HUES48 (cell line): ENCODE results near the gene IRF2BP2.

Experiments used
- H3K27ac ChIP-seq: one replicate; pipeline ENCODE4 v1.7.0; 2013; ENCODE audit warnings: low read depth, low read length, inconsistent platforms
- H3K27me3 ChIP-seq: 2 replicates; pipeline ENCODE4 v1.6.1; 2013; ENCODE audit warnings: mild to moderate bottlenecking, low read length; ENCODE audit not compliant: control insufficient read depth, insufficient read depth
- H3K36me3 ChIP-seq: 2 replicates; pipeline ENCODE4 v1.6.1; 2013; ENCODE audit warnings: low read length; ENCODE audit not compliant: control insufficient read depth, insufficient read depth
- H3K4me1 ChIP-seq: 2 replicates; pipeline ENCODE4 v1.6.1; 2013; ENCODE audit warnings: mild to moderate bottlenecking, low read length; ENCODE audit not compliant: control insufficient read depth, insufficient read depth
- H3K4me3 ChIP-seq: 2 replicates; pipeline ENCODE4 v1.5.1; 2013; ENCODE audit warnings: mild to moderate bottlenecking, low read depth, low read length
- H3K9ac ChIP-seq: 2 replicates; pipeline ENCODE4 v1.6.1; 2013; ENCODE audit warnings: mild to moderate bottlenecking, low read depth, low read length, moderate library complexity
- H3K9me3 ChIP-seq: 2 replicates; pipeline ENCODE4 v1.6.1; 2013; ENCODE audit warnings: low read length; ENCODE audit not compliant: control insufficient read depth, insufficient read depth

The IRF2BP2 gene

DNA sequence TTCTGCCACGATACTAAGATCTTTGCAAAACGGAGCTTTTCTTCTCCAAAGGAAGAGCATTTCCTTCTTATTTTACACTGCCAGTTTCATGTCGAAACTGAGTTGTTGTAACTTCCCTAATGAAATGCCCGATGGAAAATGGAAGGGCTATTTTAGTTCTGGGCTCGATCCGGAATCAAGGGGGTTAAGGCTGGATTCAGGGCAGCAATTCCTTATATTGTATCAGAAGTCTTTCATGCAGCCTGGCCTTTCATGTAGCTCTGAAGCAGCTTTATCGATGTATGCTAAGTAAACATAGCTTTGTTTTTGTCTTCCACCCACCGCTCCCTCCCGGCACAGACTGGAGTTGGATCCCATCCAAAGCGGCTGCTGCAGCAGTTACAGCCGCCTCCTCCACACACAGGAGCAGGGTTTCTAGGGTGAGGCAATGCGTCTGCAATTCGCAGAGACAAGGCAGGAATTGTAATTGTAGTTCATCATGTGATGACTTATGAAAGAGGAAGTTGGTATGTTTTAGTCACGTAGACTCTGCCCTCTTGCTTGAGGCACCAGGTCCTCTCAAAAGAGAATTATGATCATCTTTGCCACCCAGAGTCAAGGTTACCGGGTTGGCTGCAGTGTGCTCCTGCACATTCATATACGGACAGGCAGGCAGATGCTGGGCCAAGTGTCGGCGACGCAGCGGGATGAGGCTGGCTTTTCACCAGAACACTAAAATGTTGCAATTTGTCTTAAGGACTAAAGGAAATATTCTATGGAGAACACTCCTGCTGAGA, 2.6 kb upstream of the IRF2BP2 start:
- no peak overlapping the region; the same call in 1 of the 2 replicates for H3K4me3 ChIP-seq
- H3K4me1 ChIP-seq = peaks cover 39% of the 10 kb centered on the region
- H3K36me3 ChIP-seq = peaks cover 5% of the 10 kb centered on the region
- peak overlapping the region; percentile 98 for H3K27ac ChIP-seq
- no peaks in the 10 kb centered on the region for H3K9me3 ChIP-seq
- H3K27me3 ChIP-seq = no peaks in the 10 kb centered on the region
- no peak overlapping the region for H3K9ac ChIP-seq

DNA sequence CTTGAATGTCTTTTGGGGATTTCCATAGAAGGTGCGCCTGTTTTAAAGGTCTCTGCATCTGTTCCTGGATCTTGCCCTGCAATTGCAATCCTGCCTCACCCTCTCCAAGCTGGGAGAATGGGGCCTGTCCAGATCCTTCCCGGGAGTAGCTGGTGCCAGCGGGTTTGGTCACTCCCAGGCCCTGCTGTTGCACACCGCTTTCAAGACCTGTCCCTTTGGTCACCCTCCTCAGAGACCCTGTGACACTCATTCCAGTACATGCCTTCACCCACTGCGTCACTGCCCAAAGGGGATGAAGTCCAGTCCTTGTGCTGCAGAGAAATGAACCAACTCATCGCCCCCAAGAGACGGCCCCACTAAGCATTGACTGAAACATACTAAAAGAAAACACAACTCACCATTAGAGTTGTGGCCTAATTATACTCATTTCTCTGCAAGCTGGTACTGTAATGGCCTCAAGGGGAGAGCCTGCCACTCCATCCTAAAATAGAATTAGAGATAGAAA, 1.9 kb upstream of the IRF2BP2 start:
- Histone ChIP-seq H3K9me3 (no peaks in the 10 kb centered on the region), H3K27me3 (no peaks in the 10 kb centered on the region), H3K27ac (peak overlapping the region; percentile 98), H3K9ac (peak overlapping the region; percentile 90), H3K4me3 (peak overlapping the region; percentile 94; the same call in 1 of the 2 replicates), H3K4me1 (peaks cover 39% of the 10 kb centered on the region), H3K36me3 (peaks cover 11% of the 10 kb centered on the region)

DNA sequence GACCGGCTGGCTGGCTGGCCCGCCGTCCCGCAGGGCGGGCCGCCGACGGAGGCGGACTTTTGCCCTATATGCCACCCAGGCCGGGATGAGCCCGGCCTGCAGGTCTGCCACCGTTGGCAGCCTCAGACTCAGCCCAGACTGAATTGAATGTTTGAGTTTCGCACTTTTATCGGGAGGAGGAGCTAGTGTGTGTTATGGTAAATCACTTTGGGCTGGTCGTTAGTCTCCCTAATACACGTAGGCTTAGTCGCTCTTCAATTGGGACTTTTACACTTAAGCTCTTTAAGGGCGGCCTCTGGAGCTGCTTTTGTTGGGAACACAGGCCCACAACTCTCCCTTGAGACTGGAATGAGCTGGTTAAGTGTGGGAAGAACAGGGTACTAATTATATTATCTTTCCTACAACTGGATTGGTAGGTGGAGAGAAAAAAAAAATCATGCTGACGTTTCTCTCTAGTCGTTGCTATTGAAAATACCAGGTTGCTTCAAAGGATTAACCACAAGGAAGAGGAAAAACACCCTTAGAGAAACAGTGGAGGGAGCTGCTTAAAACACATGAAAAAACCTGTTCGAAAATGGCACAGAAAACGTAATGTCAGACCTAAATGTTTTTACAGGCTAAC, 1.4 kb upstream of the IRF2BP2 start:
- Histone ChIP-seq H3K4me1 (peaks cover 38% of the 10 kb centered on the region), H3K36me3 (peaks cover 17% of the 10 kb centered on the region), H3K9ac (peak overlapping the region; percentile 90), H3K27ac (peak overlapping the region; percentile 98), H3K4me3 (peak overlapping the region; percentile 94), H3K27me3 (no peaks in the 10 kb centered on the region), H3K9me3 (no peaks in the 10 kb centered on the region)

DNA sequence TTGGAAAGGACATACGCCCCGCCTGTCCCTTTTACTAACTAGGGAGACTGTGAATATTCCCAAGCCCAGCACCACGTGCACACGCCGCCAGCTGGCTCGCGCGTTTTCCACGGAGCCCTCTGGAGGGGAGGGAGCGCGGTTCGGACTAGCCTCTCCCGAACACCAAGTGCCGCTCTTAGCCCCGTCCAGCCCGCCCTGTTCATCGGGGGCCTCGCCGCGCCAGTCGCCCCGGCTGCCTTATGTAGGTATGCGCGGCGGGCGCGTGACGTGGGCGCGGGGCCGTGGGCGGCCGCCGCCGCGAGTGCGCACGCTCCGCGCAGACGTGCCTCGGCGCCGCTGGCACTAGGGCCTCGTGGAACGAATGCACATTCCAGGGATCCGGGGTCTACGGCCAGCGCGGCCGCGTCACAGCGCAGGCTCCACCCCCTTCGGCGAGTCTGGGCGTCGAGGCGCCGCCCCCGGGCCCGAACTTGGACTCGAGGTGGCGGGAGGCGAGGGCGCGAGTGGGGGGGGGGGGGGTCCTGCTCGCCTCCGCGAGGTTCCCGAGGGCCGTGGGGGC, 767 bp upstream of the IRF2BP2 start:
- H3K27me3 ChIP-seq = no peaks in the 10 kb centered on the region
- peak overlapping the region; percentile 94 for H3K4me3 ChIP-seq
- H3K9me3 ChIP-seq = no peaks in the 10 kb centered on the region
- peaks cover 43% of the 10 kb centered on the region for H3K4me1 ChIP-seq
- H3K27ac ChIP-seq = peak overlapping the region; percentile 98
- H3K9ac ChIP-seq = peak overlapping the region; percentile 90
- peaks cover 23% of the 10 kb centered on the region for H3K36me3 ChIP-seq

DNA sequence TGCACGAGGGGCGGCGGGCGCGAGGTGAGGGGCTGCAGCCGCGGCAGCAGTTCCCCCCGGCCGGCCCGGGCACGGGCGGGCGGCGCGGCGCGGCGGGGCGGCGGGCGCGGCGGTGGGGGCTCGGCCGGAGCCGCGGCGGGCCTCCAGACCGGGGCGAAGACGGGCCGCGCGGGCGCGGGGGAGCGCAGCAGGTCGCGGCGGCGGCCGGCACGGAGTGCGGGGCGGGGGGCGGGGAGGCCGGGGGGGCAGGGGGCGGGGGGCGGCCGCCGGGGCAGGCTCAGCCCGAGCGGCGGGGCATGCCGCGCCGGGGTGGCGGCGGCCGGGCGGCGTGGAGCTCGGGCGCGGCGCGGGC, 311 bp downstream of the IRF2BP2 start:
- H3K4me1 ChIP-seq = peaks cover 54% of the 10 kb centered on the region
- peak overlapping the region; percentile 60; the same call in 1 of the 2 replicates for H3K9ac ChIP-seq

DNA sequence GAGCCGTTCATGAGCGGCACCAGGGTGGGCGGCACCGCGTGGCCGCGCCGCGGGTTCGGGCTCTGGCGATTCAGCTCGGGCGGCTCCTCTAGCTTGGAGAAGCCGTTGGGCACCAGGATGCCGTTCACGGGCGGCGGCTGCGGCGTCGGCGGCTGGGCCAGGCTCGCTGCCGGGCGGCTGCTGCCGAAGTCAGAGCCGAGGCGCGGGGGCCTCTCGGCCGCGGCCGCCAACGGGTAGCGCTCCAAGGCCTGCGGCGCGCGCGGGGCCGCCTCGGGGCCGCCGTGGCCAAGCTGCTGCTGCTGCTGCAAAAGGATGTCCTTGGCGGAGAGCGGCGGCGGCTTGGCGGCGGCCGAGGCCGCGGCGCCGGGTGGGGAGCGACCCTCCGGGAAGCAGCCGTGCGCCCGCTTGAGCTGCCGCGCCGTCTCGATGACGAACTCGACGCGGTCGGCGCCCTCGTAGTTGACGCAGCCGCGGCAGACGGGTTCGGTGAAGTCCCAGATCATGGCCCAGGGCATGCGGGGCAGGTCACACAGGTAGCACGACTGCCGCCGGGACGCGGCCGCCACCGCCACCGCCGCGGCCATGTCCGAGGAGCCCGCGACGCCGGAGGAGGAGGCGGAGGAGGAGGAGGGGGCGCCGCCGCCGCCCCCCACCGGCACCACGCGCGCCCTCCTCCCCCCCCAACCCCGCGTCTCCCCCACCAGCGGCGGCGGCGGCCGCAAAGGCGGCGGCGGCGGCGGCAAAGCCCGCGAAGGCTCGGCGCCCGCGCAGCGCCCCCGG, 877 bp downstream of the IRF2BP2 start:
- peak overlapping the region; percentile 73 for H3K27ac ChIP-seq
- peak overlapping the region; percentile 67 for H3K9ac ChIP-seq
- peaks cover 60% of the 10 kb centered on the region for H3K4me1 ChIP-seq
- peak overlapping the region; percentile 65 for H3K4me3 ChIP-seq
- no peaks in the 10 kb centered on the region for H3K27me3 ChIP-seq
- no peaks in the 10 kb centered on the region for H3K9me3 ChIP-seq
- H3K36me3 ChIP-seq = peaks cover 38% of the 10 kb centered on the region

More for the DNA sequence above, 311 bp downstream of the IRF2BP2 start:
- Histone ChIP-seq H3K27ac (peak overlapping the region; percentile 98), H3K9me3 (no peaks in the 10 kb centered on the region), H3K4me3 (peak overlapping the region; percentile 94; the same call in 1 of the 2 replicates), H3K27me3 (no peaks in the 10 kb centered on the region), H3K36me3 (peaks cover 33% of the 10 kb centered on the region)

DNA sequence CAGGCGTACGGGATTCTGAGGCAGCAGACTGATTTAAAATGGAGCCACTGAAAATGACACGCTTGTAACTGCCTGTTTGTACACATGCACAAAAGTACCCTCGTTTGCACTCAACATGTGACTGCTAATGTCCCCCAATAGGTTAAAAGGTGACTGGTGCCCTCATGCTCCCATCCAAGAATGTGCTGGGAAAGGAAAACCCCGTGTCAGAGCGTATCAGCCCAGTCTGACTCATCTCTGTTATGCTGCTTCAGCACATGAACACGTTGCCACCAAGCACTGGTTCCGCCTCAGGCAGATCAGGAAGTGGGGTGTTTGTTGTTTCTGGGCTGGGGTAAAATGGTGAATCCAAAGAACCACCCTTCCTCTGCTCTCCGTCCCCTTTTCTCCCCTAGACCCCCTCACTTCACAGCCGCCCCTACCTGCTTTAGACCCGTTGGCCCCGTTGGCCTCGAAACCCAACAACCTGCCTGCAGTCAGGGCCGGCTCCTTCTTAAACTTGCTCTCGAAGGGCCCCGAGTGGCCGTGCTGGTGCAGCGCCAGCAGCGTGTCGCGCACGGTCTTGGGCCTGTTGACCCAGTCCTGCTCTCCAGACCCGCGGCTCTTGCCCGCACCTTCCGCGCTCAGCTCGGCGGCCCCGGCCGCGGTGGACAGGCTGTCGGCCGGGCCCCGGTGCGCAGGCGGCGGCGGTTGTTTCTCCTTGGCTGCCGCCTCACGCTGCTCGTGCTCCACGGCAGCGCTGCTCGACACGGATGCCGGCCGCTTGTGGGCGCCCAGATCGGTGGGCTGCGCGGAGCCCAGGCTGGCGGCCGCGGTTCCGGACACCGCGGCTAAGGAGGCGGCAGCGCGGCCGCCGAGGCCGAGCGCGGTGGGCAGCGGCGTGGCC, 1.7 kb downstream of the IRF2BP2 start:
- peaks cover 65% of the 10 kb centered on the region for H3K4me1 ChIP-seq
- H3K4me3 ChIP-seq = peak overlapping the region; percentile 65
- H3K9ac ChIP-seq = peak overlapping the region; percentile 67
- peaks cover 39% of the 10 kb centered on the region for H3K36me3 ChIP-seq
- H3K27me3 ChIP-seq = no peaks in the 10 kb centered on the region
- H3K27ac ChIP-seq = peak overlapping the region; percentile 73
- H3K9me3 ChIP-seq = no peaks in the 10 kb centered on the region

DNA sequence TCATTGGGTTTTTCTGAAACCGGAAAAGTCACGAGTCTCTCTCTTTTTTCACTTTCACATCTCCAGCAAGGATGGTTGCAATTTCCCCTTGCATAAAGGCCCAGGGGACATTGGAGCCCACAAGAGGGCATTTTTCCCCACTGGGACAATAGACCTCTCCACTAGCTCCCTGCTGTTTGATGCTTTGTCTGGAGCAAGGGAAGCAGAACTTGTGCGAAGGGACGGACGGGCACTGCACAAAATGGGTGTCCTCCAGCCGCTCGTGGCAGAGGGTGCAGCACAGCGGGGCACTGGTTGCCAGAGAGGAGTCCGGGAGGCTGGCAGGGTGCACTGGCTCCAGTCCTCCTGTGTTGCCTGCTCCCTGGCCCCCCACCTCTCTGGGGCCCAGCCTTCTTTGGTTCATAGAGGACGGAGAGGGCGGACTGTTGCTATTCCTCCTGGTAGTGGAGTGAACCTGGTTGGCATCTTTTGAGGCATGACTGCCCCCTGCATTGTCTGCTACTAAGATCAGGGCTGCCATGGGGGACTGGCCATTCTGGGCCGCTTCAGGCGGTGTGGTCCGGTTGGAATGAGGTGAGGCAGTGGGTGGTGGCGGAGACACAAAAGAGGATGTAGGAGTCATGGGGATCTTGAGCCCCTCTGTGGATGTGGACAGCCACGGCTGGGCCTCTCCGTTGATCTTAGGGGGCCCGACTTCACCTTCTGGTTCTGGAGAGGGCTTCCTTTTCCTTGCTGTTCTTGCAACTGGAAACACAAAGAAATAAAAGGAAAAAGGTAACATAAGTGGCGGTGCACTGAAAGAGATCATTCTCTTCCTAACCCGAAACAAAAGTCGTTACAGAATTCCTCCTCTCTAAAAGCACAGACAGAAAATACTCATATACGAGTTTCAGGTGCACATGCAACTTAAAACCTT, 2.6 kb downstream of the IRF2BP2 start:
- Histone ChIP-seq H3K9ac (no peak overlapping the region), H3K27ac (peak overlapping the region; percentile 73), H3K9me3 (no peaks in the 10 kb centered on the region), H3K4me1 (peaks cover 65% of the 10 kb centered on the region), H3K27me3 (no peaks in the 10 kb centered on the region), H3K4me3 (peak overlapping the region; percentile 65), H3K36me3 (peaks cover 39% of the 10 kb centered on the region)

DNA sequence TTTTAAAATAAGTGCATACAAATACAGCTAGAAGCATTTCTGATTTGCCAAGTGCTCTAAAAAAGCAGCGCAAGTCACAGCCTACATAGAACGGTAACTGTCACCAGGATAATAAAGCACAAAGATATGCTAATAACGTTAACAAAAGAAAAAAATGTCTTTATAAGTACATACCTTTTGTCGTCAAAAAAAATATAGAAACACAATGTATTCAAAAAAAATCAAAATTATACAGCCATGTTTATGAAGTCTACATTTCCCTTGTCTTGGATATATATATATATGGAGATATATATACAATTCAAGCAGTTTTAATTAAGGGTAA, 3.2 kb downstream of the IRF2BP2 start:
- H3K36me3 ChIP-seq = peaks cover 39% of the 10 kb centered on the region

More for the DNA sequence above, 3.2 kb downstream of the IRF2BP2 start:
- Histone ChIP-seq H3K9me3 (no peaks in the 10 kb centered on the region), H3K27ac (no peak overlapping the region), H3K4me3 (peak overlapping the region; percentile 65), H3K27me3 (no peaks in the 10 kb centered on the region), H3K4me1 (peaks cover 65% of the 10 kb centered on the region), H3K9ac (no peak overlapping the region)
